Neuron (in vitro differentiated cells): ENCODE data around the gene KAZN.

Source experiments
- H2AFZ ChIP-seq: one replicate; pipeline ENCODE4 v1.6.1; 2013; ENCODE audit warnings: low read depth, mild to moderate bottlenecking, inconsistent platforms, low read length, moderate library complexity
- H3K27me3 ChIP-seq: one replicate; pipeline ENCODE4 v1.6.1; 2013; ENCODE audit warnings: low read length; ENCODE audit not compliant: insufficient read depth
- H3K36me3 ChIP-seq: one replicate; pipeline ENCODE4 v1.6.1; 2013; ENCODE audit warnings: low read length; ENCODE audit not compliant: insufficient read depth
- H3K4me1 ChIP-seq: one replicate; pipeline ENCODE4 v1.6.1; 2013; ENCODE audit warnings: low read length; ENCODE audit not compliant: insufficient read depth
- H3K4me3 ChIP-seq: 2 replicates; pipeline ENCODE4 v1.5.1; 2013; ENCODE audit warnings: mild to moderate bottlenecking, low read length, moderate library complexity
- H3K9me3 ChIP-seq: one replicate; pipeline ENCODE4 v1.6.1; 2013; ENCODE audit warnings: low read length

Gene KAZN

DNA sequence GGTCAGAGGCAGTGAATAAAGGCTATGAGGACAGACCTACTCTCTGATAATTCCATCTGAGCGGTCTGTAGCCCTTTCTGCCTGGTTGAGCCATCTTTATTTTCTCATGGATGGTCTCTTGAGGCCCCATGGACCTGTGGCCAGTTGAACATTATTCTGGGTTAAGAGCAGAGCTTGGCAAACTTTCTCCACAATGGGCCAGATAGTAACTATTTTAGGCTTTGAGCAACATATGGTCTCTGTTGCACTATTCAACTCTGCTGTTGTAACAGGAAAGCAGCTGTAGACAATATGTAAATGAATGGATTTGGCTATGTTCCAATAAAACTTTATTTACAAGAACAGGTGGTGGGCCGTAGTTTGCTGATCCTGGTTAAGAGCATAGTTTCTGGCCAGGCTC is 62.7 kb downstream of the KAZN start:
- H2AFZ ChIP-seq, result no peak overlapping the region
- no peaks in the 10 kb centered on the region for H3K9me3 ChIP-seq
- H3K4me3 ChIP-seq, result no peak overlapping the region
- peaks cover 5% of the 10 kb centered on the region for H3K4me1 ChIP-seq
- peaks cover 18% of the 10 kb centered on the region for H3K36me3 ChIP-seq
- no peaks in the 10 kb centered on the region for H3K27me3 ChIP-seq

DNA sequence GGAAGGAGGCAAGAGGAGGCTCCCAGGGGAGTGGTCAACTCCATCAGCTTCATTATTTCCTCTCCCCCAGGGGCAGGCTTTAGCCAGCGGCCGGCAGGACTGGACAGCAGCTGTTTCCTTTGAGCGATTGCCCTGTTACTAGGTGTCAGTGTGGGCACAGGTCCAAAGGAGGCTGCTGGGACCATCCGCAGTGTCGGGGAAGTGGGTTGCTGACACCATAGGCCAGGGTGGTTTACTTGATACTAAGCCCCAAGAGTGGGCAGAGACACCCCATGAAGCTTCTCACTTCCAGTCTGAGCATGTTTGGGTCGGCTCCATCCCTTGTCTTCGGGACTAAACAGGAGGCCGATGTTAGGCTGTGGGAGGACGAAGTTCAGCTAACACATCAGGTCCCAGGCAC is 63.6 kb downstream of the KAZN start:
- Histone ChIP-seq H3K36me3 (peaks cover 18% of the 10 kb centered on the region), H2AFZ (no peak overlapping the region), H3K27me3 (no peaks in the 10 kb centered on the region), H3K9me3 (peaks cover 2% of the 10 kb centered on the region), H3K4me3 (no peak overlapping the region), H3K4me1 (peaks cover 5% of the 10 kb centered on the region)

DNA sequence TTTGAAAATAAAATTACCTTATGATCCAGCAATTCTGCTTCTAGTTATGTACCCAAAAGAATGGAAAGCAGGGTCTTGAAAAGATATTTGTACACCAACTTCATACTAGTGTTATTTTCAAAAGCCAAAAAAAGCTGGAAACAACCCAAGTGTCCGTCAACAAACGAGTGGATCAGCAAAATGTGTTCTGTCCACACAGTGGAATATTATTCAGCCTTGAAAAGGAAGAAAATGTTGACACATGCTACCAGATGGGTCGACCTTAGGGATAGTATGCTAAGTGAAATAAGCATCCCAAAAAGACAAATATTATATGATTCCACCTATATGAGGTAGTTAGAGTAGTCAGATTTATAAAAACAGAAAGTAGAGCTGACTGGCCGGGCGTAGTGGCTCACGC is 65.3 kb downstream of the KAZN start:
- H3K4me1 ChIP-seq, result peaks cover 5% of the 10 kb centered on the region
- H3K4me3 ChIP-seq, result no peak overlapping the region
- H3K9me3 ChIP-seq, result peaks cover 2% of the 10 kb centered on the region
- peaks cover 15% of the 10 kb centered on the region for H3K36me3 ChIP-seq
- no peaks in the 10 kb centered on the region for H3K27me3 ChIP-seq
- no peak overlapping the region for H2AFZ ChIP-seq

DNA sequence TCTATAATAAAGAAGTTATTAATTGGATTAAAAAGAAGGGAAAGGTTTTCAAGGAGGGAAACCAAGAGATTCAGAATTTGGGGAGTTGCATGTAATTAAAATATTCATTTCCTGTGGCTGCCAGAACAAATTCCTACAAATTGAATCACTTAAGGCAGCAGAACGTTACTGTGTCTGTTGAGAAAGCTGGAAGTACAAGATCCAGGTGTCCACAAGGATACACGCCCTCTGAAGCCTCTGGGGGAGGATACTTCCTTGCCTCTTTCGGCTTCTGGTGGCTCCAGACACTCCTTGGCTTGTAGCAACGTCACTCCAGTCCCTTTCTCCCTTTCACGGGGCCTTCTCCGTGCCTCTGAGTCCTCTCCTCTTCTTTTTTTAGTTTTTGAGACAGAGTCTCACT is 67.9 kb downstream of the KAZN start:
- Histone ChIP-seq H3K27me3 (no peaks in the 10 kb centered on the region), H3K9me3 (peaks cover 2% of the 10 kb centered on the region), H3K4me3 (no peak overlapping the region), H2AFZ (no peak overlapping the region), H3K4me1 (peaks cover 9% of the 10 kb centered on the region), H3K36me3 (peaks cover 8% of the 10 kb centered on the region)

DNA sequence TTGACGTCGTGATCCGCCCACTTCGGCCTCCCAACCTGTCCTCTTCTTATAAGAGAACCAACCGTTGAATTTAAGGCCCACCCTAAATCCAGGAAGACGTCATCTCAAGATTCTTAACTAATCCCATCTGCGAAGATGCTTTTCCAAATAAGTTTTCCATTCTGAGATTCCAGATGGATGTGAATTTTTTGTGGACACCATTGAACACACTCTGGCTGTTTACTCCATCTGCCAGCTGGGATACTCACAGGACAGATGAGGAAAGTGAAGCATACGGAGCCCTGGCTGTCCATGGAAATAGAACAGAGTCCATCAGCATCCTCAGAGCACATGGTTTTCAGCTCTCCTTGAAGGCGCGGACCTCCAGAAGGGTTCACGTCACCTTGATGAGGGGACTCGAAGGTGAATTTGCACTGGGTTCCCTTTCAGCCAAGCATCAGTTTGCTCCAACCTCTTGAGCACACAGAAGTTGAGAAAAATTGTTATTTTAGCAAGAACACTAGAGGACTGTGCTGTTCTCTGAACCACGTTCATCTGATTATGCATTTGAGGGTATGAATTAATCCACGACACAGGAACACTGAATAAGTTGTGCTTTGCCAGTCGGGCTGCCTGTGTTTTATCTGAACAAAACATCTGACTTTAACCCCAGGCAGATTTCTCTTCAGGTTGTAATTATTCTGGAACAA is 68.6 kb downstream of the KAZN start:
- Histone ChIP-seq H3K36me3 (peaks cover 6% of the 10 kb centered on the region), H3K9me3 (peaks cover 2% of the 10 kb centered on the region), H3K27me3 (no peaks in the 10 kb centered on the region), H3K4me3 (no peak overlapping the region), H3K4me1 (peaks cover 16% of the 10 kb centered on the region), H2AFZ (no peak overlapping the region)

DNA sequence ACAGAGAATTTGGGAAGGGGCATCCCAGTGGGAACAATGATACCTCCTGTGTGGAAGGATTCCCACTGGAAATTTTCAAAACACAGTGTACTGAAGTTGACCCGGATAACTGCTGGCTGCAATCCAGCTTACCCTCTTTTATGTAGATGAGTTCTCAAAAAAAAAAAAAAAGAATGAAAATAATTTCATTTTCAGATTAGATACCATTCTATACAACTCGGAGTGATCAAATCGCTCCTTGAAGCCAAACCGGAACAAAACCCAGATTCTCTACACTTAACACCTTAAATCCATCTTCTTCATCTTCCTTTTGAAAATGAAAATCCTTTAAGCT is 69.1 kb downstream of the KAZN start:
- Histone ChIP-seq H3K4me1 (peaks cover 21% of the 10 kb centered on the region), H3K9me3 (peaks cover 2% of the 10 kb centered on the region), H2AFZ (no peak overlapping the region), H3K4me3 (no peak overlapping the region), H3K27me3 (no peaks in the 10 kb centered on the region), H3K36me3 (peaks cover 3% of the 10 kb centered on the region)

DNA sequence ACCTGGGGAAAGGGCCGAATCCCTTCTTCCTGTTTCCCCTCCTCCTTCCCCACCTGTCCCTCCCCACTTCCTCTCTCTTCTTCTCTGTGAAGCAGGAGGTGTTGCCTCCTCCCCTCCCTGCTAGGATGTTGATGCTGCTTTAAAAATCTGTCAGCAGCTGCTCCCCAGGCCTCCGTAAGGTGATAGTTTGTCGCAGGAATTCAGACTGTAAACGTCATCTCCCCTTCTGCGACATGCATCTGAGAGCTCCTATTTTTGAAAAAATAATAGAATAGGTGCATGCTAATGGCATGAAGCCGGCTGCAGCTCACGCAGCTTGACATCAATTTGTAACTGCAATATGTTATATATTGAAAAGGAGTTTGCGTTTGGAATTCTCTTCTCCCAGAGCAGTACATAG is 70.1 kb downstream of the KAZN start:
- Histone ChIP-seq H3K4me1 (peaks cover 23% of the 10 kb centered on the region), H3K9me3 (peaks cover 2% of the 10 kb centered on the region), H3K36me3 (peaks cover 5% of the 10 kb centered on the region), H3K4me3 (no peak overlapping the region), H2AFZ (no peak overlapping the region), H3K27me3 (no peaks in the 10 kb centered on the region)

DNA sequence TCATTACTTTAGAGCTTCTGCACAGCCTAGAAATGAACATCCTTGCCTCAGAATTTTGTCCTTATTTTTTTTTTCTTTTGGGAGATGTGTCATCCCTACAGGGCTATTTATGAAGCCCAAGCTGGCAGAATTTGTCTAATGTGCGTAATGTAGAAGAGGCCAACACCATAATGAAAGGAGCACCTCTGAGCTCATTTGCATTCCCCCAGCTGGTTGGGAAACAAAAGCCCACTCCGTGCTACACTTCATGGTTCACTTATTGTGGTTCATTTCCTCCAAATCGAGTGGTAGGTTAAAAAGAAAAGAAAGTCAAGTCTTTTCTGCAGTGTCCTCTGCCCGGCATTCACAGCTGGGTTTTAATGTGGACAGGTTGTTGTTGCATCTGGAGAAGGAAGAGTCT is 73.5 kb downstream of the KAZN start:
- Histone ChIP-seq H3K4me3 (no peak overlapping the region), H2AFZ (no peak overlapping the region), H3K4me1 (peaks cover 23% of the 10 kb centered on the region), H3K27me3 (no peaks in the 10 kb centered on the region), H3K36me3 (peaks cover 6% of the 10 kb centered on the region), H3K9me3 (peaks cover 11% of the 10 kb centered on the region)

DNA sequence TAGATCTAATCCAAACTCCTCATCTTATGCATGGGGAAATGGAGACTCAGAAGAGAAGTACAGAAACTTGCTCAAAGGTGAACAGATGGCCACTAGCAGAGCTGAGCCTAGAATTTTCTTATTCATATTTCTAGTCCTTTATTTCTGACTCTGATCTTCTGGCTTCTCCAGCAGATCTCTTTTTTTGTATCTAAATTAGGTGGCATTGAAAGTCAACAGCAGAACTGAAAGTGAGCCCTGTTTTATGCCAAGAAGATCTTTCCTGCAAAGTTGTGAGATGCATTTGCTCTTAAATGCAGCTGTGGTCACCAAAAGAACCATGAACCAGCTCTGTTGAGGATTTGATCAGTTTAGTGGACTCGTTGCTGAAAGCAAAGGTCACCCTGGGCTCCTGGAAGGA is 75.5 kb downstream of the KAZN start:
- peaks cover 6% of the 10 kb centered on the region for H3K36me3 ChIP-seq
- no peak overlapping the region for H3K4me3 ChIP-seq
- peaks cover 11% of the 10 kb centered on the region for H3K9me3 ChIP-seq
- H3K4me1 ChIP-seq, result peaks cover 23% of the 10 kb centered on the region
- H3K27me3 ChIP-seq, result no peaks in the 10 kb centered on the region
- no peak overlapping the region for H2AFZ ChIP-seq

DNA sequence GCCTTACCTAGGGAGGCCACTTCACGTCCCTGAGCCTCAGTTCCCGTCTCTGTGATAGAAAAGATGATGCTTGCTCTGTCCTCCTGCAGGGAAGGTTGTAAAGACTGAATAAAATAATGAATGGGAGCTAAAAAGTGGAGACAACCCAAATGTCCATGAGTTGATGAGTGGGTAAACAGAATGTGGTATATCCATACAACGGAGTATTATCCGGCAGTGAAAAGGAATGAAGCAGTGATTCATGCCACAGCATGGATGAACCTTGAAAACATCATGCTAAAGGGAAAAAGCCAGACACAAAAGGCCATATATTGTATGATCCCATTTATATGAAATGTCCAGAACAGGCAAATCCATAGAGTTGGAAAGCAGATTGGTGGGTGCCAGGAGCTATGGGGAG is 77.9 kb downstream of the KAZN start:
- Histone ChIP-seq H2AFZ (no peak overlapping the region), H3K36me3 (peaks cover 6% of the 10 kb centered on the region)

DNA sequence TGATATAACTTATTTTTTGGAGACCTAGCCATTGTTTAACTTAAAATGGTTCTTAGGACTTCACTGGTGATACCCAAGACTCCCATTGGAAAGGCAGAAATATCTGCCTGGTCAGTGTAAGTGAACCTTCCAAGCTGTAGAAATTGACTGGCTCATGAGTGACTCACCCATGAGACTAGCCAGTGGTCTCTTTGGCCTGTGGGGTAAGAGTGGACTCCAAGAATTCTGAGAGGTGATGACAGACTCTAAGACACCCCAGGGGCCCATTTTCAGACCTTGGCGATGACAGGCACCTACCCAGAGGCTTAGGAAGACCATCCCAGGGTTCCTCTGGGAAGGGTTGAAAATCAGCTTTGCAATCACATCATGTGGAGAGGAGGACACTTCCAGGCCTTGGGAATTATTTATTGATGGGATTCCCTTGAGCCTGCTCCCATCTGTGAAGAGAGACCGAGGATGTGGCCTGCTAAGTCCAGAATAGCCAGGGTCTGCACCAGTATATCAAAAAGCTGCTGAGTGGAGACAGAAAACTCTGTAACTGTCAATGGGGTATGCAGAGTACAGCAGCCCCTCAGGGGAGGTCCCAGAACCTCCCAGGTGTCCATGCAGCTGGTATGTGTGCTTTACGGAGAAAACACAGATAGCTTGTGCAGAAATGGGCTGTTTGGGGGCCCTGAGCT is 78.9 kb downstream of the KAZN start:
- peaks cover 3% of the 10 kb centered on the region for H3K4me1 ChIP-seq
- no peak overlapping the region for H3K4me3 ChIP-seq
- no peaks in the 10 kb centered on the region for H3K27me3 ChIP-seq
- no peak overlapping the region for H2AFZ ChIP-seq
- H3K9me3 ChIP-seq, result peaks cover 11% of the 10 kb centered on the region
- peaks cover 6% of the 10 kb centered on the region for H3K36me3 ChIP-seq

More for the DNA sequence above, 77.9 kb downstream of the KAZN start:
- H3K9me3 ChIP-seq, result peaks cover 11% of the 10 kb centered on the region
- no peak overlapping the region for H3K4me3 ChIP-seq
- peaks cover 14% of the 10 kb centered on the region for H3K4me1 ChIP-seq
- no peaks in the 10 kb centered on the region for H3K27me3 ChIP-seq

DNA sequence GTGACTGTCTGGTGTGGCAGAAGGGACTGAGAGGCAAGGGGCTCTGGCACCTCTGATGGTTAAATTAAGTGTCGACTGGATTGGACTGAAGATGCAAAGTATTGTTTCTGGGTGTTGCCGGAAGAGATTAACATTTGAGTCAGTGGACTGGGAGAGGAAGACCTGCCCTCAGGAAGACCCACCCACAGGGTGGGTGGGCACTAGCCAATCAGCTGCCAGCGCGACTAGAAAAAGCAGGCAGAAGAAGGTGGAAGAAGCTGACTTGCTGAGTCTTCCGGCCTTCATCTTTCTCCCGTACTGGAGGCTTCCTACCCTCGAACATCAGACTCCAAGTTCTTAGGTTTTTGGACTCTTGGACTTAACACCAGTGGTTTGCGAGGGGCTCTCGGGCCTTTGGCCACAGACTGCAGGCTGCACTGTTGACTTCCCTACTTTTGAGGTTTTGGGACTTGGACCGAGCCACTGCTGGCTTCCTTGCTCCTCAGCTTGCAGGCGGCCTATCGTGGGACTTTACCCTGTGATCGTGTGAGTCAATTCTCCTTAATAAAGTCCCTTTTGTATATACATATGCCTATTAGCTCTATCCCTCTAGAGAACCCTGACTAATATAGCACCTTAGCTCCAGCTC is 79.6 kb downstream of the KAZN start:
- H3K9me3 ChIP-seq, result peaks cover 11% of the 10 kb centered on the region
- no peaks in the 10 kb centered on the region for H3K27me3 ChIP-seq
- H2AFZ ChIP-seq, result no peak overlapping the region
- H3K4me1 ChIP-seq, result no peaks in the 10 kb centered on the region
- peaks cover 6% of the 10 kb centered on the region for H3K36me3 ChIP-seq
- H3K4me3 ChIP-seq, result no peak overlapping the region

DNA sequence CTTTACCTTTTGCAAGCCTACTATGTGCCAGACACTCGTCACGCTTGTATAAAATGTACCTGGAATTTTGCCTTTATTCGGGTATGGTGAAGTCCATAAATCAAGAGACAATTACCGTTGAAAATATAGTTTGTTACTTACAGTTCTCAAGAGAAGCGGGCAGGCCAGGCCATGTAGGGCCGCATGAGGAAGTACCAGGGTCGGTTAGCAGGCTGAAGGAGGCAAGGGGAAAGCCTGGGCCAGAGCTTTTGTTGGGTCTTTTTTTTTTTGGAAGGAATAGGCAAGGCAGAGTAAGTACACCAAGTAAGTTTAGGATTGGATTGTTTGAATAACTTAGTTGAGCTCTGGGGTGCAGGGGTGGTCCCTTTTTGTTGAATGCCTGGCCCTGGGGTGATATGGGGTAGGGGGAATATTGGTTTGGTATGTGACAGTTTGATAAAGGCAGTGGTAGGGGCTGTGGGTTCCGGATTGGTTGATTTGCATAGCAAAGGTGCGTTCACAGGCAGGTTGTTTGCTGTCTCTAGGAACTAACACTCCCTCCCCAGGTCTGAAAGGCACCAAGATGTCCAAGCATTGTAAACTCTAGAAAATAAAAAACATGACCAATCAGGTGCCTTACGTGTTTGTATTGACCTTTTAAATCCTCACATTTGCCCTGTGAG is 80.7 kb downstream of the KAZN start:
- no peak overlapping the region for H2AFZ ChIP-seq
- H3K9me3 ChIP-seq, result peaks cover 18% of the 10 kb centered on the region
- H3K4me3 ChIP-seq, result no peak overlapping the region
- peaks cover 3% of the 10 kb centered on the region for H3K36me3 ChIP-seq
- H3K4me1 ChIP-seq, result no peaks in the 10 kb centered on the region
- no peaks in the 10 kb centered on the region for H3K27me3 ChIP-seq
